Effector memory CD8-positive, alpha-beta T cell (primary cell): ENCODE data around the gene CALCR.

ENCODE experiments used
- ATAC-seq: fragments of 150-1000 bp; cut with Tn5 transposase; replicated peaks from 2 replicates; pipeline ENCODE4 v1.10.0; 2021; ENCODE audit warnings: mild to moderate bottlenecking, moderate library complexity
- DNase-seq, 3 experiments: peaks; one replicate each; pipeline ENCODE4 v3.0.0; 2021
- H3K27ac Mint-ChIP-seq, 2 donors: one replicate each; pipeline ENCODE4 v1.8.0; 2022; ENCODE audit warnings: mild to moderate bottlenecking in 2 of 2, mixed read lengths in 2 of 2, moderate library complexity in 2 of 2
- H3K27me3 Mint-ChIP-seq, 2 donors: one replicate each; pipeline ENCODE4 v1.8.0; 2022; ENCODE audit warnings: mixed read lengths in 2 of 2
- H3K36me3 Mint-ChIP-seq: one replicate; pipeline ENCODE4 v1.8.0; 2022; ENCODE audit warnings: mild to moderate bottlenecking, moderate library complexity, mixed read lengths; ENCODE audit not compliant: insufficient read depth
- H3K4me1 Mint-ChIP-seq, 2 donors: one replicate each; pipeline ENCODE4 v1.8.0; 2022; ENCODE audit warnings: low read depth in 2 of 2, mixed read lengths in 2 of 2
- H3K4me3 Mint-ChIP-seq, 2 donors: one replicate each; pipeline ENCODE4 v1.8.0; 2022; ENCODE audit warnings: mild to moderate bottlenecking in 2 of 2, mixed read lengths in 2 of 2, moderate library complexity in 2 of 2
- H3K9me3 Mint-ChIP-seq, 2 donors: one replicate each; pipeline ENCODE4 v1.8.0; 2022; ENCODE audit warnings: mixed read lengths in 2 of 2

The CALCR gene

DNA sequence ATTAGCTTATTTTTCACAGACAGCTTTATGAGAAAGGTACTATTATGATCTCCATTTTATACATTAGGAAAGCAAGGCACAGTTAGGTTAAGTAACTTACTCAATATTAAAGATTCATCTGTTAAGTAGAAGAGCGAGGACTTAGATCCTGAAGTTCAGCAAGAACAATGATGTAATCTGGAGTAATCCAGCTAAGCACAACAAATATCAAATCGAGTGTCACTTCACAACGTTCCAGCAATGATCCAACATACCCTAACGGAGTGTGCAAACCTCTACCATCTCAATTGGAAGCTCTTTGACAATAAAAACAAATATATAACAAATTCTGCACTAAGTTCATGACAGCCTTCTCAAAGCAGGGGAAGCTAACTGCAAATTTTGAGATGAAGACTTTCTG is 121.3 kb downstream of the CALCR start:
- peaks cover 3% of the 10 kb centered on the region for H3K36me3 Mint-ChIP-seq
- ATAC-seq (no peak), DNase-seq (no peak)
- no peaks in the 10 kb centered on the region for H3K4me1 Mint-ChIP-seq
- H3K27me3 Mint-ChIP-seq, result no peaks in the 10 kb centered on the region
- H3K9me3 Mint-ChIP-seq, result no peaks in the 10 kb centered on the region
- H3K4me3 Mint-ChIP-seq, result no peak overlapping the region
- H3K27ac Mint-ChIP-seq, result no peak overlapping the region

DNA sequence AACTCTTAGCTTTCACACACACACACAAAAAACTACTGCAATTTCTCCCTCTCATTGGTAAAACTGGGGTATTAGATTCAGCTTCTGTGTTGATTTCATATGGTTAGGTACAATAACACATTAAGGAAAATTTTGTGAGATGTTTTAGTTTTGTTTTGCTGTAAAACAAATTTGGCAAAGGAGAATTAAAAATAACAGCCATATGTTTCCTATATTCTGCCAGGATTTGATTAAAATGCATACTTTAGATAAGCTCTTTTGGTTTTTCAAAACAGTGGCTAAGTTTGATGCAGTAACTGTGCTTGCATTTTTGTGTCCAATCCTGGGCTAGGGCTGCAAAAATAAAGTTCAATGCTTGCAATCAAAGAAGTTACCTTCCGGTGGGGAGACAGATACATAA is 126.3 kb downstream of the CALCR start:
- H3K4me3 Mint-ChIP-seq, result no peak overlapping the region
- no peak overlapping the region for H3K27ac Mint-ChIP-seq
- H3K9me3 Mint-ChIP-seq, result no peaks in the 10 kb centered on the region
- no peaks in the 10 kb centered on the region for H3K36me3 Mint-ChIP-seq
- ATAC-seq (no peak), DNase-seq (no peak)
- H3K27me3 Mint-ChIP-seq, result no peaks in the 10 kb centered on the region
- H3K4me1 Mint-ChIP-seq, result no peaks in the 10 kb centered on the region

DNA sequence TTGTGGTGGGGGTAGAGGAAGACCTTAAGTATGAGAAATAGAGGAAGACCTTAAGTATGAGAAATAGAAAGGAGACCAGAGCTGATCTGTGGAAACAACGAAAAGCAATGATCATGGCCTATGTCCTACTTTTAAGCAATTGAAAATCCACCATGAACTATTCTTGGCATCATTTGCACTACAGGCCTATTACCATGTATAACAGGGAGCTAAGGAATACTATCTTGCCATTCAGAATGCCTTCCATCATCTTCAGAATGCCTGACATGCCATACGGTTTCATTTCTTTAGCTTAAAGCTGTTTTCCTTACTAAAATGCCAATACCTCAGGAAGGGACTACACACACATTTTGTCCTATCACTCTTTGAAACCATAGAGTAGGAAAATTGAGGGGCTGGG is 127.0 kb downstream of the CALCR start:
- H3K9me3 Mint-ChIP-seq, result no peaks in the 10 kb centered on the region
- no peaks in the 10 kb centered on the region for H3K4me1 Mint-ChIP-seq
- ATAC-seq (no peak), DNase-seq (no peak)
- no peak overlapping the region for H3K4me3 Mint-ChIP-seq
- peaks cover 0 to 3% of the 10 kb centered on the region in 2 donors for H3K27me3 Mint-ChIP-seq
- no peaks in the 10 kb centered on the region for H3K36me3 Mint-ChIP-seq
- no peak overlapping the region for H3K27ac Mint-ChIP-seq

- Mint-ChIP-seq H3K4me1 (no peaks in the 10 kb centered on the region), H3K4me3 (no peak overlapping the region), H3K27me3 (peaks cover 5 to 21% of the 10 kb centered on the region in 2 donors), H3K9me3 (no peaks in the 10 kb centered on the region), H3K27ac (no peak overlapping the region), H3K36me3 (no peaks in the 10 kb centered on the region)
- DNase-seq, result peak; percentile 6 to 14 (median 13)
- ATAC-seq, result no peak
Measured at GRCh38 chr7:93442478-93443224, 131.9 kb downstream of the CALCR start.

GRCh38 chr7:93435791-93436190 is 138.7 kb downstream of the CALCR start:
- H3K9me3 Mint-ChIP-seq, result no peaks in the 10 kb centered on the region
- peaks cover 4 to 8% of the 10 kb centered on the region in 2 donors for H3K4me1 Mint-ChIP-seq
- no peak overlapping the region for H3K4me3 Mint-ChIP-seq
- H3K36me3 Mint-ChIP-seq, result no peaks in the 10 kb centered on the region
- DNase-seq (no peak), ATAC-seq (no peak)
- H3K27ac Mint-ChIP-seq, result no peak overlapping the region
- peaks cover under 1 to 5% of the 10 kb centered on the region in 2 donors for H3K27me3 Mint-ChIP-seq

DNA sequence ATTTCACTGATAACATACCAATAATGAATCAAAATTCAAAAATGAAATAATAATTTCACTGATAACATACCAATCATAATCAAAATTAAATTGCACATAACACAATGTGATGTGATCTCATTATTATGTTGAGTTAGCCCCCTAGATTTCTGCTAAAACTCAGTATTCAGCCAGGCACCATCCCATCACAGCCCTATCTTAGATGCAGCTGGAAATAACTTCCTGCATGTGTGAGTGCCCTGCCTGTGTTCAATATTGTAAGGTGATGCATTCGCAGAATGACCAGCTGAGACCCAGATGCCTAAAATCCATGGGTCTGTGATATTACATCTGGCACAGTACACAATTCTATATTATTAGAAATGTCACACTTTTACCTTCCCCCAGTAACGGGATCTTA is 142.4 kb downstream of the CALCR start:
- no peaks in the 10 kb centered on the region for H3K36me3 Mint-ChIP-seq
- ATAC-seq (no peak), DNase-seq (no peak)
- H3K27ac Mint-ChIP-seq, result no peak overlapping the region
- peaks cover 5 to 12% of the 10 kb centered on the region in 2 donors for H3K4me1 Mint-ChIP-seq
- no peaks in the 10 kb centered on the region for H3K27me3 Mint-ChIP-seq
- H3K4me3 Mint-ChIP-seq, result no peak overlapping the region
- H3K9me3 Mint-ChIP-seq, result no peaks in the 10 kb centered on the region

- Mint-ChIP-seq H3K36me3 (no peaks in the 10 kb centered on the region), H3K4me1 (peaks cover 5 to 12% of the 10 kb centered on the region in 2 donors), H3K9me3 (no peaks in the 10 kb centered on the region), H3K27ac (no peak overlapping the region), H3K4me3 (no peak overlapping the region), H3K27me3 (no peaks in the 10 kb centered on the region)
- no peak for ATAC-seq
- no peak for DNase-seq
Measured at GRCh38 chr7:93430917-93431588, 143.5 kb downstream of the CALCR start.

GRCh38 chr7:93429563-93429962 is 145.0 kb downstream of the CALCR start:
- Mint-ChIP-seq H3K9me3 (no peaks in the 10 kb centered on the region), H3K27ac (no peak overlapping the region), H3K27me3 (no peaks in the 10 kb centered on the region), H3K4me3 (no peak overlapping the region), H3K4me1 (peaks cover 5 to 12% of the 10 kb centered on the region in 2 donors), H3K36me3 (no peaks in the 10 kb centered on the region)
- ATAC-seq (no peak), DNase-seq (no peak)

DNA sequence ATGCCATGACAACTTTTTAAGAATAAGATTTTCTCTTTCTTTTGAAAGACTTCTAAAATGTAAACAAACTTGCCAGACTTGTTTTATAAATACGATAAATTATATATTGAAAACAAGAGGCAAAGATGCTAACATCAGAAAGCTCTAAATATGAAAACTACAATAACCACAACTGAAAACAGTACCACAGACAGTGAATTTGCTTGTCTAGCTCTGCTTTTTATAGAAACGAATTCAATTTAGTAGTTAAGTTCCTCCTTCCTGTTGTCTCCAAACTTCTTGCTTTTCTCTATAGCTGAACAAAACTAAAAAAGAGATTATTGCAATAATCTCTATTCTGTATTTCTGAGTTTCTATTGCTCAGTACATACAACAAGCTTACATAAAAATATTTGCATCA is 147.4 kb downstream of the CALCR start:
- no peaks in the 10 kb centered on the region for H3K9me3 Mint-ChIP-seq
- H3K4me1 Mint-ChIP-seq, result peaks cover 5 to 12% of the 10 kb centered on the region in 2 donors
- H3K4me3 Mint-ChIP-seq, result no peak overlapping the region
- H3K27ac Mint-ChIP-seq, result no peak overlapping the region
- DNase-seq (no peak), ATAC-seq (no peak)
- H3K36me3 Mint-ChIP-seq, result no peaks in the 10 kb centered on the region
- H3K27me3 Mint-ChIP-seq, result peaks cover 7 to 19% of the 10 kb centered on the region in 2 donors

DNA sequence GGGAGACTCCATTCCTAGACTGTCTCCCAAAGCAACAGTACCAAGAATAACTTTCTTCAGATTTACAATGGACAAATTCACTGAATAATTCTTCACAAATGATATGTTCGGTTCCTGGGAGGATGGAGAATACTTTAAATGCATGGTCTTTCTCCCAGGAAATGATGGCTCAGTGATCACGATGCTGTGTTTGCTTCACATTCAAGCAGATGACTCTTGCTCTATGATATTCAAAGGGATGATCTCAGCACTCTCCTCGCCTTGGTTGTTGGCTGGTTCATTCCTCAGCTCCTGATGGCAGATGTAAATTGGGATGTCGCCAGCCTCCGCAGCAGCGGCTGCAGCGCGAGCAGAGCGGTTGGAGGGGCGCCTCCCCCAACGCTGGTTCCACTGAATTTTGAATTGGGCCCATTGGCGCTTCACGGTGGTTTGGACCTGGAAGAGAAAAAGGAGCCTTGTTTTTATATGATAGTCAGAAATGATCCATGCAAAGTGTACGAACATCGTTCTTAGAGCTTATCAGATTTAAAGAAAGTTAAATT is 148.3 kb downstream of the CALCR start:
- Mint-ChIP-seq H3K4me1 (peaks cover 4 to 8% of the 10 kb centered on the region in 2 donors), H3K27ac (no peak overlapping the region)

GRCh38 chr7:93414574-93414973 is 159.9 kb downstream of the CALCR start:
- Mint-ChIP-seq H3K36me3 (no peaks in the 10 kb centered on the region), H3K4me1 (peaks cover 0 to 2% of the 10 kb centered on the region in 2 donors), H3K27me3 (peaks cover 6 to 15% of the 10 kb centered on the region in 2 donors), H3K4me3 (no peak overlapping the region), H3K9me3 (no peaks in the 10 kb centered on the region), H3K27ac (no peak overlapping the region)
- ATAC-seq (no peak), DNase-seq (no peak)

More for the DNA sequence above, 148.3 kb downstream of the CALCR start:
- Mint-ChIP-seq H3K9me3 (no peaks in the 10 kb centered on the region), H3K36me3 (no peaks in the 10 kb centered on the region), H3K27me3 (peaks cover 7 to 25% of the 10 kb centered on the region in 2 donors), H3K4me3 (no peak overlapping the region)
- no peak for ATAC-seq
- DNase-seq, result no peak

DNA sequence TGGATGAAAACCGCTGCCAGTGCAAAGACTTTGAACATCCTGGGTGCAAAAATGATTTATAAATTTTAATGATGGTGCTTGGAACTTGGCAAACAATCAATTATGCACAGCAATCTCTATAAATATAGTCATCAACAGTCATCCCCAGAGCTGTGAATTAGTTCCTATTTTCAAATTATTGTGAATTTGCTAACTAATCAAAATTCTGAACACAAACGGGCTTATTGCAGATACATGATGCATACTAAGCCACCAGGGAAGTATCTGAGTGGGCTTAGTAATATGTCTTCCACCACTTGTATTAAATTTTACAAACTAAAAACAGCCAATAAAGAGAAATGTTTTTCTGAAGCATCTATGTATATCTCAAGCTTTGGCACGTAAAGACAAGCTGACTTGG is 165.2 kb downstream of the CALCR start:
- Mint-ChIP-seq H3K27me3 (peaks cover 8 to 20% of the 10 kb centered on the region in 2 donors), H3K9me3 (peaks cover 0 to 13% of the 10 kb centered on the region in 2 donors), H3K36me3 (no peaks in the 10 kb centered on the region), H3K27ac (no peak overlapping the region), H3K4me3 (no peak overlapping the region), H3K4me1 (no peaks in the 10 kb centered on the region)
- no peak for ATAC-seq
- no peak for DNase-seq

GRCh38 chr7:93407239-93407638 is 167.3 kb downstream of the CALCR start:
- H3K9me3 Mint-ChIP-seq, result peaks cover 0 to 13% of the 10 kb centered on the region in 2 donors
- ATAC-seq (no peak), DNase-seq (no peak)
- H3K4me1 Mint-ChIP-seq, result no peaks in the 10 kb centered on the region
- no peak overlapping the region for H3K4me3 Mint-ChIP-seq
- H3K36me3 Mint-ChIP-seq, result no peaks in the 10 kb centered on the region
- peaks cover 8 to 24% of the 10 kb centered on the region in 2 donors for H3K27me3 Mint-ChIP-seq
- H3K27ac Mint-ChIP-seq, result no peak overlapping the region

DNA sequence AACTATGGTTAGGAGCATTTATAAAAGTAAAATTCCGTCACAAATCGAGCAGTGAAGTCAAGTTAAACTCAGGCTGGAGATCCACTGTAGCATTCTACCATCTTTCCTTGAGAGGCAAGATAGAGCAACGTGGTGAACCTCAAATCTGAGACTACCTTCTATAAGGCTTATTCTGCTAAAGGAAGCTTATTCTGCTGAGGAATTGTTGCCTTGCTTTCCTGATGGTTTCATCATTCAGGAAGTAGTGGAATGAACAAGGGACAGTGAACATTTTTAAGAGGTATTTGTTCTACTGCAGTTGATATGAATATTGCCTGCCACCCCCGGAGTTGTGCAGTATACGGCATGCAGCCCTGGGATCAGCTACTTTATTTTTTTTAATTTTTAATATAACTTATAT is 171.6 kb downstream of the CALCR start:
- Mint-ChIP-seq H3K36me3 (no peaks in the 10 kb centered on the region), H3K9me3 (peaks cover 0 to 13% of the 10 kb centered on the region in 2 donors), H3K4me1 (no peaks in the 10 kb centered on the region), H3K27me3 (peaks cover 16 to 17% of the 10 kb centered on the region in 2 donors), H3K4me3 (no peak overlapping the region), H3K27ac (no peak overlapping the region)
- ATAC-seq (no peak), DNase-seq (no peak)
